ENCODE results near the gene GAPVD1.

DNA sequence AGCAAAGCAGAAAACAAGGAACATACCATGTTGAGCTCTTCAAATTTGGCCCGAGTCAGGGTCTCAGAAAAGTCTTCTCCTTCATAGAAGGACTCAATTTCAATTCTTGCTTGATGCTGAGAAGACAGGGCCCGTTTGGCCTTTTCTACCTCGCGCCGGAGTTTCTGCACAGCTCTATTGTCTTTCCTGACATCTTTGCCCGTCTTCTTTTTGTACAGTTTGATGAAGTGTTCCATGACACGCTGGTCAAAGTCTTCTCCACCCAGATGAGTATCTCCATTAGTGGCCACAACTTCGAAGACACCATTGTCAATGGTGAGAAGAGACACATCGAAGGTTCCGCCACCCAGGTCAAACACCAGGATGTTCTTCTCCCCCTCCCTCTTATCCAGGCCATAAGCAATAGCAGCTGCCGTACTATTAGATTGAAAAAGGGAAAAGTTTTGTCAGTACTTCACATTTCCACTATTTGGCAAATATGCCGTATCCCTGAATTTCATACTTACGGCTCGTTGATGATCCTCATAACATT lies 22.6 kb upstream of the GAPVD1 start:
- no peak for TF ChIP-seq YY1 (IDR thresholded peaks at IDR 0.05; ENCODE audit: insufficient read depth, insufficient read length)
- TF ChIP-seq ZNF274 (IDR thresholded peaks at IDR 0.05; ENCODE audit: low read depth, low read length), result no peak

All from NT2/D1 (cell line).